ENCODE data around the gene RBP2.
"Not testable (repeated sequence)": the region's sequence is repeated elsewhere in the genome, so short reads cannot be mapped to it uniquely, and the experiment has no call there.

The RBP2 gene

DNA sequence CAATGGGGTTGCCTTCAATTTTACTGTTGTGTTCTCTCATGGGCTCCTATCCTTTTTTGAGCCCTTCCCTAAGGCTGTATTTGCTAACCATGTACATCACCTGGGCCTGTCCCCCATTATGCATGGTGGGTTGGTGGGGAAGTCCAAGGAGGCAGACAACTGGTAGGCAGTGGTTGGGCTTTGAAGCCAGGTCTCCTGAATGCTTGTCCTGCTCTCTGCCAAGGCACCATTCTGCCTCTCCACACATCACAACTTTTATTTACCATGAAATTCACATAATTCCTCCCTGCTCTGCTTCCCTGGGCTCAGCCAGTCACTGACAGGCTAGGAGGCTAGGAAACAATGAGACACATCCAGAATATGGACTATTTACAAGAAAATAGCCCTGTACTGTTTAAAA lies 45.8 kb downstream of the RBP2 start:
- no peaks in the 10 kb centered on the region for H3K27me3 ChIP-seq
- H3K4me2 ChIP-seq, result no peak overlapping the region
- TF ChIP-seq Cebpa-rat (IDR thresholded peaks at IDR 0.05), result no peak
- no peaks in the 10 kb centered on the region for H4K20me1 ChIP-seq
- H3K9me3 ChIP-seq, result no peaks in the 10 kb centered on the region
- H3K4me3 ChIP-seq, result no peak overlapping the region
- H3K4me1 ChIP-seq, result no peaks in the 10 kb centered on the region
- H3K36me3 ChIP-seq, result peaks cover 15% of the 10 kb centered on the region; the same call in 1 of the 2 replicates
- H3K27ac ChIP-seq, result no peak overlapping the region
- H3K9ac ChIP-seq, result no peak overlapping the region

DNA sequence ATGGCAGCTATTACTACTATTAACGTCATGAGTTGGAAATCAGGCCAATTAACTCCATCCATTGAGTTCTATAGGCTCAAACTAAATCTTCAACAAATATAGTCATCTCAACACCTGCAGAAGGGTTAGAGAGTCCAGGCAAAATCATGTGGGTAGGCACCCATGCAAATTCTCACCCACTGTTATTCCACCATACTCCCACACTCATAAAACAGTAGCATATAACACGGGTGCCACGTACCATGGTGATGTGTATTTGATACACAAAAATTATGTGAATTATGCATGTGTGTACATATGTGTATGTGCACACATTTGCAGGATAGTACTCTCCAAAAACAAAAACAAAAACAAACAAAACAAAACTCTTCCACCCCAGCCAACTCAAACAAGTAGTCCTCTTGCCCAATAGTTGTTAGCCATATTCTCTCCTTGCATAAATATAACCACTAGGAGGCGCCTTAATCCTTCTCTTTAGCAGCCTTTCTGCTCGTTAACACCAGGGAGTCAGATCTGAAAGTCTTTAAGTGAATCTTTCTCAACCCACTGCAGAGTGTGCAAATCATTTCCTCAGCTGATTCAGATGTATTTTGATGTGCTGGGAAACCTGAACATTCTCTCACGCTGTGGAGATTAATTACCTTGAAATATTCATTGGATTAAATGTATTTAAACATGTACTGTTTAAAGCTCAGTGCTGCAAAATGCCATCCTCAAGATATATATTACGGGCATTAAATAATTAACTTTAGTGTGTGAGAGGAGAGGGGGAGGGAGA lies 48.8 kb downstream of the RBP2 start:
- no peaks in the 10 kb centered on the region for H4K20me1 ChIP-seq
- no peaks in the 10 kb centered on the region for H3K4me1 ChIP-seq
- TF ChIP-seq Cebpa-rat (IDR thresholded peaks at IDR 0.05), result peak; percentile 54; the same call in 1 of the 2 replicates
- H3K9me3 ChIP-seq, result no peaks in the 10 kb centered on the region
- H3K36me3 ChIP-seq, result peaks cover 28% of the 10 kb centered on the region
- no peak overlapping the region for H3K4me2 ChIP-seq
- H3K27ac ChIP-seq, result no peak overlapping the region
- H3K9ac ChIP-seq, result no peak overlapping the region
- no peaks in the 10 kb centered on the region for H3K27me3 ChIP-seq
- no peak overlapping the region for H3K4me3 ChIP-seq

DNA sequence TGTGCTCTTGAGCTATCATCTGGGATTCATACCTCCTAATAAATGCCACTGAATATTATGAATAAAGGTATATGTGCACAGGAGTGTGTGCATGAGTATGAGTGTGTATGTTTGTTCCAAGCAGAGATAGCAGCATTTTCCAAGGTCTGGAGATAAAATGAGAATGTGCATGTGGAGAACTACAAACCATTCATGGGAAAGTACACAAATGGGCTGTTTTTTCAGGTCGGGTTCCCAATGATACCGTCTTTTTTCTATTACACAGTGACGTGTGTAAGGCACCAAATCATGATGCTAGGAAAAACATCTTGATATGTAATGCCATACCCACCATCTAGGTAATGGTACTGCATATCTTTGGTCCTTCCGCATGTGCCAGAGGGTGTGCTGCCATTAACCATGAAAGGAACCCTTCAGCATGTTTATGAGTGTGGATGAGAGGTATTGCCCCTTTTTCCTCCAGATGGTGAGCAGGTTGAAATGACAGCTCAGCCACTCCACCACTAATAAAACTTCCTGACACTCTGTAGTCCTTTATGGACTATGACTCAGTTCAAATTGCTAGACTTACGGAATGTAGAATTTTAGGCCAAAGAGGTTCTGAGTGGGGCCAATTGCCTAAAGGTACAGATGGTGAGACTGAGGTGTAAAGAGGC lies 50.4 kb downstream of the RBP2 start:
- H3K4me3 ChIP-seq, result no peak overlapping the region
- no peaks in the 10 kb centered on the region for H4K20me1 ChIP-seq
- H3K9me3 ChIP-seq, result no peaks in the 10 kb centered on the region
- H3K9ac ChIP-seq, result no peak overlapping the region
- H3K4me1 ChIP-seq, result no peaks in the 10 kb centered on the region
- TF ChIP-seq Cebpa-rat (IDR thresholded peaks at IDR 0.05), result no peak
- no peak overlapping the region for H3K27ac ChIP-seq
- peaks cover 37% of the 10 kb centered on the region for H3K36me3 ChIP-seq
- no peaks in the 10 kb centered on the region for H3K27me3 ChIP-seq
- no peak overlapping the region for H3K4me2 ChIP-seq

- Histone ChIP-seq H3K9ac (no peak overlapping the region), H3K4me1 (no peaks in the 10 kb centered on the region), H3K27ac (no peak overlapping the region), H3K9me3 (no peaks in the 10 kb centered on the region), H3K4me2 (no peak overlapping the region), H3K36me3 (peaks cover 35% of the 10 kb centered on the region), H3K27me3 (no peaks in the 10 kb centered on the region), H4K20me1 (no peaks in the 10 kb centered on the region), H3K4me3 (no peak overlapping the region)
- no peak for TF ChIP-seq Cebpa-rat (IDR thresholded peaks at IDR 0.05)
These were observed 53.1 kb downstream of the RBP2 start for GRCh38 chr3:139423232-139423631.

DNA sequence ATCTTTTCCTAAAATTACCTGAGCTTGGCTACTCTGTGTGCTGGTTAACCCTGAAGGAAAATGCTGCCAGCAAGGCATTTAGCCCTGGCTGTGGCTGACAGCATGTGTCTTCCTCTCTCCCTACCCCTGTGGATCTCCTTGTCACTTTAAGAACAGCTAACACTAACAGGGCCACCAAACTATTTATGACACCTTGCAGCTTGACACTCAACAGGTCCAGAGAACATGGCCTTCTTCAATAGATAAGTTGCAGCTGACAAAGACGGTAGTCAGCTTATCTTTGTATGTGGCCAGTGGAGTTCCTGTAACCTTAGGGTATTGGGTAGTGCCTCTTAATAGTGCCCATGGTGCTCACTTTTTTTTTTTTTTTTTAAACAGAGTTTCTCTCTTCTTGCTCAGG lies 54.9 kb downstream of the RBP2 start:
- Histone ChIP-seq H3K9me3 (peaks cover 8% of the 10 kb centered on the region), H3K27ac (no peak overlapping the region), H4K20me1 (no peaks in the 10 kb centered on the region), H3K27me3 (no peaks in the 10 kb centered on the region), H3K4me1 (no peaks in the 10 kb centered on the region), H3K4me3 (no peak overlapping the region), H3K4me2 (no peak overlapping the region), H3K9ac (no peak overlapping the region), H3K36me3 (peaks cover 38% of the 10 kb centered on the region)
- no peak for TF ChIP-seq Cebpa-rat (IDR thresholded peaks at IDR 0.05)

GRCh38 chr3:139421040-139421439 lies 55.3 kb downstream of the RBP2 start:
- no peak for TF ChIP-seq Cebpa-rat (IDR thresholded peaks at IDR 0.05)
- Histone ChIP-seq H3K4me1 (no peaks in the 10 kb centered on the region), H3K36me3 (peaks cover 36% of the 10 kb centered on the region), H3K27ac (no peak overlapping the region), H3K9me3 (peaks cover 8% of the 10 kb centered on the region), H3K27me3 (no peaks in the 10 kb centered on the region), H4K20me1 (no peaks in the 10 kb centered on the region), H3K9ac (no peak overlapping the region), H3K4me2 (no peak overlapping the region), H3K4me3 (no peak overlapping the region)

GRCh38 chr3:139418144-139418543 lies 58.2 kb downstream of the RBP2 start:
- peaks cover 20% of the 10 kb centered on the region for H3K36me3 ChIP-seq
- no peak overlapping the region for H3K27ac ChIP-seq
- H3K27me3 ChIP-seq, result no peaks in the 10 kb centered on the region
- no peaks in the 10 kb centered on the region for H3K4me1 ChIP-seq
- H3K4me3 ChIP-seq, result no peak overlapping the region
- H3K9me3 ChIP-seq, result peaks cover 29% of the 10 kb centered on the region
- no peaks in the 10 kb centered on the region for H4K20me1 ChIP-seq
- no peak for TF ChIP-seq Cebpa-rat (IDR thresholded peaks at IDR 0.05)
- no peak overlapping the region for H3K9ac ChIP-seq
- H3K4me2 ChIP-seq, result no peak overlapping the region

DNA sequence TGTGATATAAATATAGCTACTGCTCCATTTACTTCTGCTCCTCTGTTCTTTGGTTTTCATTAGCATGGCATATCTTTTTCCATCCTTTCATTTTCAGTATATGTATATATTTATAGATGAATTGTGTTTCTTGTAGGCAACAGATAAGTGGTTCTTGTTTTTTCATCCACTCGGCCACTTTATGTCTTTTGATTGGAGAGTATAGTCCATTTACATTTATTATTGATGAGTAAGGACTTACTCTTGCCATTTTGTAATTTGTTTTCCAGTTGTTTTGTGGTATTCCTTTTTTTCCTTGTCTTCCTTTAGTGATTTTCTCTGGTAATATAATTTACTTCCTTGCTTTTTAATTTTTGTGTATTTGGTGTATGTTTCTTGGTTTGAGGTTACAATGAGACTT lies 60.0 kb downstream of the RBP2 start:
- Histone ChIP-seq H3K9me3 (peaks cover 41% of the 10 kb centered on the region), H3K4me3 (no peak overlapping the region), H3K27ac (no peak overlapping the region), H3K9ac (no peak overlapping the region), H4K20me1 (no peaks in the 10 kb centered on the region), H3K36me3 (peaks cover 6% of the 10 kb centered on the region; the same call in 1 of the 2 replicates), H3K27me3 (no peaks in the 10 kb centered on the region), H3K4me2 (no peak overlapping the region), H3K4me1 (no peaks in the 10 kb centered on the region)
- TF ChIP-seq Cebpa-rat (IDR thresholded peaks at IDR 0.05), result no peak

DNA sequence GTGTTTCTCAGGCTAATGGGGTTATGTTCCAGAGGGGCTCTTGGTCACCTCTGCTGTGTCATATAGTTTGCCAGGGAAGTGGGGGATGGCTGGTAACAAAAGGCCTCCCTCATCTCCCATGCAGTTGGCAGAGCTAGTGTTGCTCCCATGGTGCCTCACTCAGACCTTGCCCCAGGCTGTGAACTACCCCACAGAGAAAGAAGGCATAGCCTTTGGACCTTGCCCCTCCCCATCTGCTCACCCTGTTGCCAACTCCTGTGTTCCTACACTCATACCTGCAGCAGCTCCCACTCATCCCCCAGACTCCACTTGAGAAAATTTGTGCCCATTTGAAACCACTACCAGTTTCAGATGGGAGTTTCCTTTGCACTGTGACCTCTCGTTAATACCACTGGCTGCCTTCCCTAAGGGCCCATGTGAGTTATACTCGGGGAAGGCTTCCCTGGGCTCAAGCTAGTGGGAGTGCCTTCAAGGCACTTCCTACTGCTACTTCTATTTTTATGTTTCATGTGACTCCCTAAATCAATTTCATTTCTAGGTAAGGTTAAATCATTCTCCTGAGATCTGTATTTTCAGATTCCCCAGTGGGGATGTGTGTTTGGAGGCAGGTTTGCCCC lies 61.6 kb downstream of the RBP2 start:
- no peaks in the 10 kb centered on the region for H4K20me1 ChIP-seq
- no peak overlapping the region for H3K27ac ChIP-seq
- H3K27me3 ChIP-seq, result no peaks in the 10 kb centered on the region
- H3K9ac ChIP-seq, result no peak overlapping the region
- no peak for TF ChIP-seq Cebpa-rat (IDR thresholded peaks at IDR 0.05)
- H3K4me1 ChIP-seq, result no peaks in the 10 kb centered on the region
- H3K4me2 ChIP-seq, result no peak overlapping the region
- 0 out of 2 replicates have a peak, but pooled peaks cover 4% of the 10 kb centered on the region for H3K36me3 ChIP-seq
- no peak overlapping the region for H3K4me3 ChIP-seq
- peaks cover 43% of the 10 kb centered on the region for H3K9me3 ChIP-seq

GRCh38 chr3:139412891-139413290 lies 63.4 kb downstream of the RBP2 start:
- H3K27ac ChIP-seq, H3K4me3 ChIP-seq, H4K20me1 ChIP-seq, H3K4me2 ChIP-seq, H3K4me1 ChIP-seq, H3K27me3 ChIP-seq, H3K36me3 ChIP-seq, H3K9ac ChIP-seq: not testable (repeated sequence)
- H3K9me3 ChIP-seq, result peaks cover 47% of the 10 kb centered on the region

Data from BLaER1 (cell line).